GM12878 (cell line): ENCODE results near the gene IFNAR1. TPM values are rescaled to one million over a fixed set of nuclear protein-coding genes. Genes with fewer than 3 reads are reported as not detected.

Experiments used
- ATAC-seq: fragments of 200-7000 bp; cut with Tn5 transposase; 3 replicates; pipeline ENCODE4 v1.9.1; 2020; ENCODE audit warnings: mild to moderate bottlenecking, moderate library complexity
- BruUV-seq: library from RNA; stranded (reverse); fragments of 400-500 nt; replicated peaks from 2 replicates; lab custom pipeline; 2021; lab: Mats Ljungman, UMichigan
- CTCF ChIA-PET: fragments of 300-600 bp; sonication (Branson Sonifier 250); formaldehyde crosslinking; extraction: SDS; loops from one replicate; lab custom pipeline; 2021; ENCODE audit warnings: inconsistent platforms; lab: Yijun Ruan, JAX
- POLR2A ChIA-PET: fragments of 350-600 bp; formaldehyde crosslinking; extraction: SDS; loops from one replicate; lab custom pipeline; 2021; ENCODE audit warnings: inconsistent platforms; lab: Charles Lee
- RAD21 ChIA-PET: fragments of 300-600 bp; sonication (Branson Sonifier 250); formaldehyde crosslinking; loops from one replicate; lab custom pipeline; 2023; ENCODE audit warnings: antibody characterized with exemption; ENCODE audit not compliant: unreplicated experiment; lab: Charles Lee
- SMC1A ChIA-PET: fragments of 300-600 bp; sonication (Branson Sonifier 250); formaldehyde crosslinking; loops from one replicate; lab custom pipeline; 2023; ENCODE audit not compliant: unreplicated experiment, uncharacterized antibody; lab: Charles Lee
- DNase-seq: peaks from one replicate; pipeline ENCODE4 v3.0.0-alpha.2; 2011; ENCODE audit warnings: low read depth, low spot score
- FAIRE-seq: peaks from 3 replicates; lab custom pipeline; 2011; peaks lifted over from hg19 to GRCh38; lab: Jason Lieb, UNC
- H2AFZ ChIP-seq: 2 replicates; pipeline ENCODE4 v1.6.0; 2011; ENCODE audit warnings: low read depth, low read length, control low read depth; ENCODE audit not compliant: control insufficient read depth
- H3K27ac ChIP-seq: 2 replicates; pipeline ENCODE4 v1.5.1; 2011; ENCODE audit warnings: control low read depth; ENCODE audit not compliant: control insufficient read depth, insufficient read depth
- H3K27me3 ChIP-seq, 2 experiments: replicated peaks in 1 of 2; 2 replicates each; pipeline versions ENCODE4 v1.6.0 to v1.6.1; 2011; ENCODE audit warnings: low read length in 1 of 2; ENCODE audit not compliant: control insufficient read depth in 2 of 2, insufficient read depth in 2 of 2
- H3K36me3 ChIP-seq, 2 experiments: 2 replicates each; pipeline ENCODE4 v1.5.1; 2011; ENCODE audit warnings: low read length in 1 of 2; ENCODE audit not compliant: control insufficient read depth in 2 of 2, insufficient read depth in 2 of 2
- H3K4me1 ChIP-seq: 2 replicates; pipeline ENCODE4 v1.6.1; 2011; ENCODE audit warnings: mild to moderate bottlenecking, low read length, moderate library complexity, mixed read lengths; ENCODE audit not compliant: control insufficient read depth, insufficient read depth
- H3K4me2 ChIP-seq: 2 replicates; pipeline ENCODE4 v1.6.0; 2011; ENCODE audit warnings: control low read depth; ENCODE audit not compliant: control insufficient read depth, insufficient read depth
- H3K4me3 ChIP-seq: fragments of 200-600 bp; sonication (generic); 2 replicates; pipeline ENCODE4 v1.5.1; 2016
- H3K79me2 ChIP-seq: 2 replicates; pipeline ENCODE4 v1.6.0; 2011; ENCODE audit warnings: low read length; ENCODE audit not compliant: control insufficient read depth, insufficient read depth
- H3K9ac ChIP-seq: 2 replicates; pipeline ENCODE4 v1.8.0; 2011; ENCODE audit warnings: low read length, control low read depth, mixed read lengths; ENCODE audit not compliant: control insufficient read depth, insufficient read depth
- H3K9me3 ChIP-seq: replicated peaks from 3 replicates; pipeline ENCODE4 v1.5.1; 2011; ENCODE audit warnings: mild to moderate bottlenecking, low read length; ENCODE audit not compliant: control insufficient read depth, insufficient read depth
- H4K20me1 ChIP-seq: 2 replicates; pipeline ENCODE4 v1.6.0; 2011; ENCODE audit not compliant: control insufficient read depth, insufficient read depth
- CREB1 ChIP-seq: IDR thresholded peaks from 2 replicates; pipeline ENCODE4 v1.6.1; 2012; ENCODE audit warnings: low read depth, mild to moderate bottlenecking, inconsistent platforms
- CTCF ChIP-seq, 3 experiments: IDR thresholded peaks in 2 of 3; conservative IDR thresholded peaks in 1 of 3; 2 replicates each; pipeline ENCODE4 v1.5.1; 2011; ENCODE audit warnings: low read depth in 3 of 3, low read length in 3 of 3, mild to moderate bottlenecking in 3 of 3, control low read depth in 2 of 3, moderate library complexity in 2 of 3, inconsistent platforms in 1 of 3, mixed read lengths in 1 of 3; ENCODE audit not compliant: control insufficient read depth in 2 of 3, insufficient read depth in 1 of 3; ENCODE audit errors: extremely low read depth in 1 of 3
- MYB ChIP-seq: fragments of 150-350 bp; IDR thresholded peaks from 2 replicates; pipeline ENCODE4 v1.6.1; 2014; ENCODE audit warnings: mild to moderate bottlenecking, low read depth, low read length, borderline replicate concordance
- RBBP5 ChIP-seq: fragments of 200-600 bp; sonication (generic); conservative IDR thresholded peaks from 2 replicates; pipeline ENCODE4 v1.6.1; 2016
- YY1 ChIP-seq: IDR thresholded peaks from 2 replicates; pipeline ENCODE4 v1.6.1; 2011; ENCODE audit warnings: low read depth, mild to moderate bottlenecking, low read length
- WGBS: methylation state at CpG from one replicate; pipeline ENCODE4 v1.1.6; 2016; ENCODE audit warnings: low lambda C conversion rate; ENCODE audit not compliant: insufficient replicate concordance, insufficient coverage; ENCODE audit errors: missing lambda C conversion rate; 5-methylcytosine and 5-hydroxymethylcytosine counted together
- in situ Hi-C: fragments of 300-500 bp; cut with MboI; formaldehyde crosslinking; loops from 9 replicates; pipeline ENCODE4 v1.14.3; 2018; ENCODE audit warnings: mixed read lengths
- intact Hi-C: fragments of 100-400 bp; cut with micrococcal nuclease; formaldehyde crosslinking; loops from one replicate; pipeline ENCODE4 v1.14.2; 2022; ENCODE audit not compliant: unreplicated experiment
- polyA plus RNA-seq, 11 experiments: library from polyadenylated mRNA; depleted of rRNA in 4 of 11; unstranded in 6 of 11; stranded (reverse) in 5 of 11; fragments of >200 nt; fragmentation: Nextera tagmentation in 4 of 11; fragmentation: Illumina TruSeq in 1 of 11; extraction: Ambion mirVana in 4 of 11; extraction: Trizol in 1 of 11; gene quantifications; 1 replicate in 1 of 11; 2 replicates in 10 of 11; pipeline versions ENCODE4 v1.2.1 to v1.2.3, GENCODE V29; 2011 to 2016; ENCODE audit warnings: inconsistent platforms in 2 of 11, missing spikeins in 2 of 11, low read depth in 1 of 11
- total RNA-seq, 4 experiments: library from RNA; depleted of rRNA in 3 of 4; stranded (reverse); fragments of >200 nt in 3 of 4; fragmentation: Illumina TruSeq in 1 of 4; extraction: Trizol in 1 of 4; gene quantifications; 2 replicates each; pipeline versions ENCODE4 v1.2.1 to v1.2.3, GENCODE V29; 2013 to 2021

The IFNAR1 gene
- total and polyA plus RNA-seq, 10 of the 15 experiments (the other 5 are each of a cell fraction or from before 2014, with no cell fraction given): 12.0 to 62.4 (median 24.6) TPM

- no peak for TF ChIP-seq YY1
- TF ChIP-seq CREB1: no peak
Measured at GRCh38 chr21:33384841-33385331, 60.1 kb downstream of the IFNAR1 start (continued).

GRCh38 chr21:33386222-33386784 lies 61.5 kb downstream of the IFNAR1 start:
- in situ Hi-C loops (no loop called here), intact Hi-C loops (no loop called here)
- Histone ChIP-seq H3K79me2 (no peaks in the 10 kb centered on the region), H3K4me1 (peaks cover 35% of the 10 kb centered on the region), H3K27ac (no peak overlapping the region), H3K4me2 (no peak overlapping the region), H3K4me3 (no peak overlapping the region), H2AFZ (no peak overlapping the region), H3K27me3 (no peaks in the 10 kb centered on the region), H3K36me3 (no peaks in the 10 kb centered on the region), H3K9me3 (no peaks in the 10 kb centered on the region; the same call in 2 of the 3 replicates), H3K9ac (no peak overlapping the region), H4K20me1 (no peaks in the 10 kb centered on the region)
- ChIA-PET RAD21 (interaction anchor here (1.0 to 13.8 kb wide), 5 partner anchors 19 to 181 kb away, joined by 3 to 148 read pairs (median 28); no protein-coding TSS in a partner anchor), CTCF (interaction anchor here (0.8 to 3.7 kb wide), 13 partner anchors 9 to 189 kb away, joined by 3 to 21 read pairs (median 4); partner anchors contain the start of gene IFNAR1), SMC1A (interaction anchor here (0.8 to 6.8 kb wide), 15 partner anchors 10 to 190 kb away, joined by 3 to 72 read pairs (median 6); partner anchors contain the start of gene IFNAR1), POLR2A (interaction anchor here (0.9 to 4.1 kb wide), 3 partner anchors 19 to 59 kb away, joined by 3 to 36 read pairs (median 7); no protein-coding TSS in a partner anchor)
- ATAC-seq: no peak
- 43% methylated on average over 6 of the region's 6 CpGs for WGBS
- peak in 1 of 3 experiments; percentile 34; a peak in 1 of 6 replicates for TF ChIP-seq CTCF (IDR thresholded peaks at IDR 0.05 in 2 of 3, conservative IDR thresholded peaks at IDR 0.05 in 1 of 3; ENCODE audit: control insufficient read depth in 2 of 3, extremely low read depth in 1 of 3, insufficient read depth in 1 of 3, low read depth in 3 of 3, low read length in 3 of 3)
- TF ChIP-seq RBBP5: no peak
- TF ChIP-seq MYB: no peak
- FAIRE-seq: no peak
- DNase-seq: no peak
- no TSS peak for BruUV-seq
